Kidney (tissue), 14 donors: Measurements from ENCODE around the gene KCNQ2. TPM values are rescaled to one million over a fixed set of nuclear protein-coding genes. Genes with fewer than 3 reads are reported as not detected.

ENCODE experiments used
- DNase-seq, 5 donors: peaks; one replicate each; pipeline ENCODE4 v3.0.0-alpha.2; 2013 to 2020
- FAIRE-seq: peaks from 2 replicates; lab custom pipeline; 2012; peaks lifted over from hg19 to GRCh38; lab: Jason Lieb, UNC
- H3K27ac ChIP-seq, 2 donors: one replicate each; pipeline ENCODE4 v1.7.0; 2013; ENCODE audit warnings: low read depth in 2 of 2, low read length in 2 of 2, inconsistent platforms in 1 of 2
- H3K27me3 ChIP-seq: one replicate; pipeline ENCODE4 v1.7.1; 2013; ENCODE audit warnings: low read length, inconsistent platforms; ENCODE audit not compliant: control insufficient read depth, insufficient read depth
- H3K36me3 ChIP-seq, 3 donors: one replicate each; pipeline versions ENCODE4 v1.7.0 to v1.7.1; 2013; ENCODE audit warnings: low read length in 3 of 3, control low read depth in 1 of 3, inconsistent platforms in 1 of 3; ENCODE audit not compliant: insufficient read depth in 3 of 3, control insufficient read depth in 2 of 3
- H3K4me1 ChIP-seq, 3 donors: one replicate each; pipeline versions ENCODE4 v1.7.0 to v1.7.1; 2013; ENCODE audit warnings: low read length in 3 of 3, inconsistent platforms in 1 of 3, low read depth in 1 of 3; ENCODE audit not compliant: control insufficient read depth in 2 of 3, insufficient read depth in 2 of 3
- H3K4me3 ChIP-seq, 3 donors: one replicate each; pipeline versions ENCODE4 v1.7.0 to v1.8.1; 2013; ENCODE audit warnings: low read length in 3 of 3, control low read depth in 1 of 3, inconsistent platforms in 1 of 3
- H3K9ac ChIP-seq, 3 donors: one replicate each; pipeline versions ENCODE4 v1.7.0 to v1.7.1; 2013; ENCODE audit warnings: low read length in 3 of 3, control low read depth in 1 of 3, inconsistent platforms in 1 of 3
- H3K9me3 ChIP-seq, 3 donors: one replicate each; pipeline versions ENCODE4 v1.7.0 to v1.7.1; 2013; ENCODE audit warnings: low read length in 3 of 3, control low read depth in 1 of 3, inconsistent platforms in 1 of 3; ENCODE audit not compliant: control insufficient read depth in 2 of 3, insufficient read depth in 1 of 3
- CTCF ChIP-seq: IDR thresholded peaks from 3 replicates; pipeline ENCODE4 v1.5.1; 2012; ENCODE audit warnings: mild to moderate bottlenecking, moderate library complexity, borderline replicate concordance; ENCODE audit not compliant: insufficient read depth; ENCODE audit errors: extremely low read depth
- intact Hi-C: fragments of 100-400 bp; cut with DNase I; formaldehyde crosslinking; loops from one replicate; pipeline ENCODE4 v1.11.1; 2022
- polyA plus RNA-seq: library from polyadenylated mRNA; stranded (reverse); fragments of 350-450 nt; fragmentation: Illumina TruSeq; extraction: RNeasy Lipid Tissue Mini Kit (QIAGEN cat#74804); gene quantifications from one replicate; pipeline ENCODE4 v1.2.3, GENCODE V29; 2014; ENCODE audit warnings: low read depth, low replicate concordance; ENCODE audit not compliant: insufficient read depth
- total RNA-seq: library from RNA; stranded (reverse); fragmentation: NEBNext Ultra II Directional; extraction: Animal tissue kit (Norgen Biotek cat#: 25700); gene quantifications from one replicate; pipeline ENCODE4 v1.2.1, GENCODE V29; 2021
- donor health status: control.
- donor health status: control.
- donor health status: control.
- donor health status: control.
- donor health status: control.
- donor health status: DM: yes; HTN: yes; CAD: no.
- donor health status: Normal renal cell carcinoma (clear cell type).

KCNQ2 gene
- total and polyA plus RNA-seq, 2 donors from 2014 or later: 2.2 TPM; not detected in 1

GRCh38 chr20:63398744-63399514 lies 73.5 kb downstream of the KCNQ2 start:
- no peaks in the 10 kb centered on the region for H3K36me3 ChIP-seq
- FAIRE-seq (no peak), DNase-seq (no peak)
- H3K4me3 ChIP-seq: no peak overlapping the region
- no peak for TF ChIP-seq CTCF
- H3K27me3 ChIP-seq: no peaks in the 10 kb centered on the region
- H3K9me3 ChIP-seq: no peaks in the 10 kb centered on the region
- H3K9ac ChIP-seq: no peak overlapping the region
- intact Hi-C loops: no loop called here
- H3K4me1 ChIP-seq: peaks cover 0 to 4% (median 0%) of the 10 kb centered on the region in 3 donors
- no peak overlapping the region for H3K27ac ChIP-seq

GRCh38 chr20:63397946-63398450 lies 74.5 kb downstream of the KCNQ2 start:
- no peak overlapping the region for H3K27ac ChIP-seq
- intact Hi-C loops: no loop called here
- no peak for DNase-seq
- no peak overlapping the region for H3K4me3 ChIP-seq
- H3K4me1 ChIP-seq: peaks cover 0 to 5% (median 0%) of the 10 kb centered on the region in 3 donors
- H3K36me3 ChIP-seq: no peaks in the 10 kb centered on the region
- no peaks in the 10 kb centered on the region for H3K9me3 ChIP-seq
- TF ChIP-seq CTCF: no peak
- no peaks in the 10 kb centered on the region for H3K27me3 ChIP-seq
- FAIRE-seq: no peak
- H3K9ac ChIP-seq: no peak overlapping the region

- no peaks in the 10 kb centered on the region for H3K27me3 ChIP-seq
- no peak overlapping the region for H3K27ac ChIP-seq
- no peak overlapping the region for H3K4me3 ChIP-seq
- no peaks in the 10 kb centered on the region for H3K9me3 ChIP-seq
- FAIRE-seq: no peak
- no peak overlapping the region for H3K9ac ChIP-seq
- TF ChIP-seq CTCF: no peak
- intact Hi-C loops: no loop called here
- peaks cover 0 to 5% (median 0%) of the 10 kb centered on the region in 3 donors for H3K4me1 ChIP-seq
- H3K36me3 ChIP-seq: no peaks in the 10 kb centered on the region
- DNase-seq: no peak
Observed at GRCh38 chr20:63397155-63397843, 75.2 kb downstream of the KCNQ2 start.
